GM21737 (cell line): Measurements from ENCODE around the gene YY1AP1.
A peak's percentile ranks its signal among the peaks of the same experiment; 100 is the strongest.
"Not testable (repeated sequence)": the region's sequence is repeated elsewhere in the genome, so short reads cannot be mapped to it uniquely, and the experiment has no call there.

Experiments used
- ATAC-seq: cut with Tn5 transposase; IDR thresholded peaks from one replicate; pipeline ENCODE4 v1.9.1; 2021; ENCODE audit warnings: mild to moderate bottlenecking, moderate library complexity; ENCODE audit not compliant: unreplicated experiment

Gene YY1AP1

GRCh38 chr1:155696524-155696923, 8.0 kb upstream of the YY1AP1 start:
- ATAC-seq, result no peak

DNA sequence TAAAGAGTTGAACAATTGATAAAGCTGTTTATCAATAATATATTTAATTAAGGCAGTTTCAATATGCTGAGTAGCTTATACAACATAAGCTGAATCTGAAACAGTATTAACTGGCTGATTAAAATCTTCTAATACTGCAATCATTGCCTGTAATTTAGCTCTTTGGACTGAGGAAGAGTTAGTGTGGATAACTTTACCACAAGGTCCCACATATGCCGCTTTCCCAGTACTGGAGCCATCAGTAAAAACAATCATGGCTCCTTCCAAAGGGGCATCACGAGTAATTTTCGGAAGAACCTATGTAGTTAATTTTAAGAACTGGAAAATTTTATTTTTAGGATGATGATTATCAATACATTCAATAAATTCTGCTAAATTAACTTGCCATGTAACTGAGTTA, 7.0 kb upstream of the YY1AP1 start:
- ATAC-seq, result no peak

GRCh38 chr1:155695072-155695471, 6.5 kb upstream of the YY1AP1 start:
- no peak for ATAC-seq

- no peak for ATAC-seq
Measured at GRCh38 chr1:155694167-155694566, 5.6 kb upstream of the YY1AP1 start.

GRCh38 chr1:155691992-155692528, 3.5 kb upstream of the YY1AP1 start:
- no peak for ATAC-seq

- not testable (repeated sequence) for ATAC-seq
Measured at GRCh38 chr1:155689081-155689607, 570 bp upstream of the YY1AP1 start, which contains the start of gene DAP3. TSS of gene DAP3 (plus strand) at chr1:155689091. CDS start at chr1:155709780, 20,689 bp downstream.

DNA sequence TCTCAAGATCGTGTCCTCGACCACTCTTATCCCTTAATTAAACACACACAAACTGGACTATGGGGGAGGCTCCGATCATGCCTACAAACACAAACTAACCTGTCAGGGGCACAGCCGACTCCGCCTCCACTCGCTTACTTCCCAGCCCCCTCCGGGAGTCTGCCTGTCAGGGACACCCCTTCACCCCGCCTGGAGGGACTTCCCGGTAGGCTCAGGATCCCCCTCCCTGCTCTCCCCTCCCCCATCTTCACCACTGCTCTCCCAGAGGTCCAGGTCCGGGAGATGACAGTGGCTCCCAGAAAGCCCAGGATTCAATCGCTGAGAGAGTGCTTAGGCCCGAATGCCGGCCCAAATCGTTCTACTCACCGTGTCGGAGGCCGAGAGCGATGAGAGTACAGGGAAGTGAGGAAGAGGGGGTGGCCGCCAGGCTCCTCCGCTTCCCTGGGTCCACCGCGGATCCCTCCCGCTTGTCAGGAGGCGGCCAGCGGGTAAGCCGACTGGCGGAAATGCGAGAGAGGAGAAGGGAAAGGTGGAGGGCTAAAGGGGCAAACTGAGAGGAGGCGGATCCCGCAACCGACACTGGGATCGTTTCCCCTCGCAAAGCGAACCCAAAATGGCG, 760 bp downstream of the YY1AP1 start:
- ATAC-seq, result peak; percentile 20

DNA sequence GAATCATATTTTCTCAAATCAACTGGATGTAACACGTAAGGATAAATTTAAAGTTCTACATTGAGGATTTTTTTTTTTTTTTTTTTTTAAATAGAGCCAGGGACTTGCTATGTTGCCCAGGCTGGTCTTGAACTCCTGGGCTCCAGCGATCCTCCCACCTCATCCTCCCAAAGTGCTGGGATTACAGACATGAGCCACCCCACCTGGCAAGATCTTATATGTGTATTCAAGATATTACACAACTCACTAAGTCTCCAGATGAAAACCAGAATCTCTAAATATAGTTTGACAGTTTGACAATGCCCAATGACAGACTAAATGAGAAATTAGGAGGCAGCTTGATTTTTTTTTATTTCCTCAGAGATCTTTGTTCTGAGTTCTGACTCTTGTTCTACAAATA, 6.8 kb downstream of the YY1AP1 start:
- ATAC-seq, result no peak

DNA sequence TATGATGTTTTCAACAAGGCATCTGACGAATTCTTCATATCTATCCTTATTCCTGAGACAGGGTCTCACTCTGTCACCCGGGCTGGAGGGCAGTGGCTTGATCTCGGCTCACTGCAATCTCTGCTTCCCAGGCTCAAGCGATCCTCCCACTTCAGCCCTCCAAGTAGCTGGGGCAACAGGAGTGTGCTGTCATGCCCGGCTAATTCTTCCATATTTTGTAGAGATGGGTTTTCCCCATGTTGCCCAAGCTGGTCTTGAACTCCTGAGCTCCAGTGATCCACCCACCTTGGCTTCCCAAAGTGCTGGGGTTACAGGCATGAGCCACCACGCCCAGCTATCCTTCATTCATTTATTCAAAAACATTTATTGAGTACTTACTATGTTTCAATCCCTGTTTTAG, 8.0 kb downstream of the YY1AP1 start:
- ATAC-seq, result no peak

DNA sequence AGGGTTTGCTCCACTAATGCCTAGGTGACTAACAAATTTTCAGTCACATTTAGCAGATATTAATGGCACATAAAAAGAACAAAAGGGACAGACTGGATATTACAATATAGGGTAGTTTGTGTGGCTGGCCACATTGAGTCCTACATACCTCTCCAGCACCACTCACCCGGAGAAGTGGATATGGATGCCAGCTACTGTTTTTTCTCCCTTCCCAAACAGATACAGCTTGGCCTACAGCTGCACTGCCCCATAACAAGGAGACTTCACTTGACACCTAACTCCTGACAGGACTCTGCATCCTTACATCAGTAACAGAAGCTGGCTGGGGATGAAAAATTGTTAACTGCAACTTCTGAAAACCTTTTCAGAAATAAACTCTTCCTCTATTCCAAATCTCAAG, 9.6 kb downstream of the YY1AP1 start:
- ATAC-seq, result not testable (repeated sequence)

DNA sequence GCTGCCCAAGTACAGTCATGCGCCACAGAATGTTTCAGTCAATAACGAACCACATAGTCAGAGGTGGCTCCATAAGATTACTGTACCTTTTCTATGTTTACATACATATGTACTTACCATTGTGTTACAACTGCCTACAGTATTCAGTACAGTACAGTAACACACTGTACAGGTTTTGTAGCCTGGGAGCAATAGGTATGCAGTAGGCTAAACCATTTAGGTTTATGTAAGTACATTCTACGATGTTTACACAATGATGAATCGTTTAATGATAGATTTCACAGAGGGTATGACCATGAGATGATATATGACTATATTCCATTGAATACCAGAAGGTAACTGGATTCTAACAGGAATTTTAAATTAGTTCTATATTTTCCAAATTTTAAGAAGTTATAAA, 10.5 kb downstream of the YY1AP1 start:
- no peak for ATAC-seq

- no peak for ATAC-seq
Measured at GRCh38 chr1:155673003-155673402, 15.6 kb downstream of the YY1AP1 start.

DNA sequence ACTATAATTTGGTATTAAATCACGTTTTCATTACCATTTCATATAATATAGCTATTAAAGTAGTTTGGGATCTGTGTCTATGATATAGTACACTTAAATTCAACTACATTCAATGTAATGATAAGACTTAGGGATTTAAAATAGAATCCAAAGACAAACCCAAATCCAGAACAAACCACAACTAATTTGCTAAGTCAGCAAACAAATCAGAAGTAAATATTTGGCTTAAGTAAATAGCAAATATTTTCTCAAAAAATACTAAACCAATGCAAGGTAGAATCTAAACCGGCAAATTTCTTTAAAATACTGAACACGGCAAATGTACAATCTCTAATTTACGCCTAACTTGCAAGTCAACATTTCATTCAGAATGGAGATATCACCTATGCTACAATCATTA, 16.8 kb downstream of the YY1AP1 start:
- ATAC-seq, result no peak

GRCh38 chr1:155669233-155670162, 19.1 kb downstream of the YY1AP1 start:
- ATAC-seq, result no peak

DNA sequence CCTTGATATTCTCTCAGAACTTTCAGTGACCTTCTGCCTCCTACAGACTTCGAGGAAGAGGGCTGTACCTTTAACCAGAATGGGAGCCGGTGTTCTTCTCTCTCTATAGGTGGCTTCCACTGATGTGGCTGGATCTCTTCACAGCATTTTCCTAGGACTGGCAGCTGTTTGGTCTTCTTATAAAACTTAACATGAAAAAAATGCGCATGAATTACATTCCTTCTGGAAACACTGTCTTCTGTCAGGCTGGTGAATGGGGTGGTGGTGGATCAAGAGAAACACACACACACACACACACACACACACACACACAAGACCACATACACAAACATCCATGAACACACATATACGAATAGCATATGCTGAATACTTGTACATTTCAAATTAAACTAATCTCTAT, 27.3 kb downstream of the YY1AP1 start:
- ATAC-seq, result not testable (repeated sequence)

DNA sequence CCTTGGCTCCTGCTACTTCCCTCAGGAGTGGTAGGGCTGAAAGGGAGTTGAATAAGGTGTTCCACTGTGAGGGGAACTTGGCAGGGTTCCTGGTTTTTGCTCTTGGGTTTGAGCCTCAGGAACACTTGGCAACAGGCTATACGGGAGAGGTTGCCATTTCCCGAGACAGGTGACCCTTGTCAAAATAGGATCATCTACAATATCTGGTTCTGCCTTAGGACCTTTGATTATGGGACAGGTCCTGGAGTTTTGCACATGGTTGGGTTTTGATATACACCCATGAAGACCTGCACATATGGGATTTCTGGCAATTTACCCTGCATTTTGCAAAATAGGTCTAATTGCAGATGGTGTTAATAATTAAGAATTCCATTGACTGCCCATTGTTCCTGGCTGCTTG, 31.1 kb downstream of the YY1AP1 start:
- no peak for ATAC-seq

- ATAC-seq, result no peak
Measured at GRCh38 chr1:155652951-155653350, 35.6 kb downstream of the YY1AP1 start.

DNA sequence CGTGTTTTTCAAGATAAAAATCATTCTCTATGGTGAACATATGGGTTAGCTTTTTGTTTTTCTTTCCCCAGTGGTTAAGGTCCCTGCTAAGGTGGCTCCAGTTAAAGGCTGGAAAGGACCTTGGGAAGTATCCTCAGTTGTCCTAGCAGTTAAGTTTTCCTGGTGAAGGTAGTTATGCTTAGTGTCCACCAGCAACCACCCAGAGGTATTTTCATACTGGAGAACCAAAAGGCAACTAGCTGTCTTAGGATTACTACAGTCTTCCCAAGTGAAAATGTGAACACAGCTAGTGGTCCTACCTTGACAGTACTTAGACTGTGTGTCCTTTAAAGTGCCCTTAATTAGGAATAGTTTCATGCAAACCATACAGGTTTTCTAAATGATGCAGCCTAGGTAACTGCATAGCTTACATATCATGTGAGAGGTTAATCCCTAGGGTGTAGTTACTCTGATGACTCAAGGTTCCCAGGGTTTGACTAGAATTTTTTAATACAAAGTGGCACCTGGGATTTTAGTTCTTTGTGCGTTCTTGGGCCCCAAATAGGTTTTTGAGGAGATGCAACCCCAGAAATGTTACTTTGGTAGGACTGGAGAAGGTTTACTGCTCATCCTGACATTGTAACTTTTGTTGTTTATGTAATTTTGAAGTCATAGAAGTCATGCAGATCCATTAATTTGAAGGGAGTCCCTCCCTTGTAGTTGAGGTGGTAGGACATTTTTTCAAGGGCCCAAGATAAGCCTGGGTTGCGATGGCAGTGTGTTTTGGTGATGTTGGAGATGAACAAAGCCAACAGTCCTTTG, 36.5 kb downstream of the YY1AP1 start:
- no peak for ATAC-seq

DNA sequence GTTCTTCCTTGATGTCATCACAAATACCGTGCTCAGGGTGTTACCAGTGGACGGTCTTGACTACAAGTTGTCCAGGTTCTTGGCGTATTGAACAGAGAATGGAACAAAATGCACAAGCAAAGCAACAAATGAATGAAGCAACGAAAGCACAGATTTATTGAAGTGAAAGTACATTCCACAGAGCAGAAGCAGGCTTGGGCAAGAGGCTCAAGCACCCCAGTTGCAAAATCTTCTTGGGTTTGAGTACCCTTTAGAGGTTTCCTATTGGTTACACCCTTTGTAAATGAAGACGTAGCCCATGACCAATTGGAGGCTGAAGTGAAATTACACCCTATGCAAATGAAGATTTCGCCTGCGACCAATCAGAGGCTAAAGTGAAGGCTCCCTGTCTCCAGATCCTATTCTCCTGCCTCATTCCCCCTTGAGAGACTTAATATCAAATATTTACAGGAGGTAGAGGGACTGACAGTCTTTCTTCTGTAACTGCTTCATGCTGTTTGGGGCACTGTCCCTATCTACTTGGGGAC, 38.3 kb downstream of the YY1AP1 start:
- ATAC-seq, result no peak

DNA sequence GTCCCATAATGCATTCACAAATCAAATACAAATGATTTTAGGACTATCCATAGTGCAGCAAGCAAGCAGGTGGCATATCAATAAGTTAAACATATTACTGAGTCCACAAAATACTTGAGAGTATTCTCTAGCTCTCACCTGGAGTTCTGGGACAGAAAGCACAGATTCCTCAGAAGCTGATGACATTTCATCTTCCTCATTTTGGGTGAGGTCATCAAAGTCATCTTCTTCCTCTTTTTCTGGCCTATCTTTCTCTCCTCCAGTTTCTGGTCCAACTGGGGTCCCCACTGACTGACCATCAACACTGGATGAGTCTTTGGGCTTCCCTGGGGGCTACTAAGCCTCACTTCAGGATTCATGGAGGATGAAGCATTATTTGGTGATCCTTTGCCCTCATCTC, 38.9 kb downstream of the YY1AP1 start:
- ATAC-seq, result no peak
